ENCODE data around the gene PYDC1. TPM values are rescaled to one million over a fixed set of nuclear protein-coding genes. Genes with fewer than 3 reads are reported as not detected.
"Not testable (repeated sequence)": the region's sequence is repeated elsewhere in the genome, so short reads cannot be mapped to it uniquely, and the experiment has no call there.

Gene PYDC1
- polyA plus RNA-seq, 1 donor, result not detected

- DNase-seq, result no peak
These were observed 4.6 kb upstream of the PYDC1 start for GRCh38 chr16:31221357-31222160.

- DNase-seq, result no peak
These were observed 2.3 kb upstream of the PYDC1 start for GRCh38 chr16:31219154-31219741.

DNA sequence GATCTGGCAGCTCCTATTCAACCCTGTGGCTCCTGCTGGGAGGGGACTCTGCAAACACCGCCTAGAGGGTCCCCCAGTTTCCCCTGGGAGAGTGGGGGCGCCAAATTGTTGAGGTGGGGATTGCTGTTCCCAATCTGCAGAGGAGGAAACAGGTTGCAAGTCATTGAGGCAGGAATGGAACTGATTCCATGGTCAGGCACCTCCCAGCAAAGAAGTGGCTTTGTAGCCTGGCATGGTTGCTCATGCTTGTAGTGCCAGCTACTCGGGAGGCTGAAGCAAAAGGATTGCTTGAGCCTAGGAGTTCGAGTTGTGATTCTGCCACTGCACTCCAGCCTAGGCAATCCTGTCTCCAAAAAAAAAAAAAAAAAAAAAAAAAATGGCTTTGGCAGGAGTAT lies 198 bp upstream of the PYDC1 start:
- no peak for DNase-seq

DNA sequence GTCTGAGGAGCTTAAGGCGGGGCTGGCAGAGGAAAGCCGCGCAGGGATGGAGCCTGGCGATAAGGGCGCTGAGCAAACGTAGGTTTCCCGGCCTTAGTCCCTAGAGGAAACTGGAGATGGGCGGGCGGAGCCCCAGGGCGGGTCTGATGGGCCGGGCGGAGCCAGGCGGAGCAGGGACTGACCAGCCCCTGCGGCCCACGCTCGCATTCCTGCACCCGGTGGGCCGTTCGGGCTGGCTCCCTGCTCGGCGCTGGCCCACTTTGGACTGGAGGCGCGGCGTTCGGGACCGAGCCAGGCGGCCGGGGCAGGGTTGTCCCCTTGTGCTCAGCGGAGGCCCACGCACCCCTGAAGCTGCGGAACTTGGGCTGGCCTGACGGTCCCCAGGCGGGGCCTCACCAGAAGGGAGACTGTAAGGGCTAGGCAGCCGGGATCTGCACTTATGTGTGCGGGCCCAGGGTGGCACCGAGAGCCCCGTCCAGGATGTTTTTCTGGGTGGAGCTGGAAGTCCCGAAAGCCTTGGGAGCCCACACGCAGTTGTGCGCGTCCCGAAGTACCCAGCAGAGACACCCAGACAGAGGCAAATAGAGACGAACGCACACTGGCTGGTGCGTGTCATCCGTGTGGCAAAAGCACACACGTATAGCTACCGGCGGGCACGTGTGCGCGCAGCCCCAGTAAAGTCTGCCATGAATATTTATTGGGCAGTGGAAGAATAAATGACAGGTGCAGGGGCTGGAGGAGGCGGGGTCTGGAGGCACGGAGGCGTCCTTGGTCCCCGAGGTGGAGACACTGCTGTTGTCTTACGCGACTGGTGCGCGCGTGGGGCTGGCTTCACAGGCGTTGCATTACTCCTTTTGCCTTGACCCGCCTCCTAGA lies 1.4 kb downstream of the PYDC1 start:
- DNase-seq, result no peak

GRCh38 chr16:31214708-31215286 lies 2.1 kb downstream of the PYDC1 start:
- no peak for DNase-seq

- DNase-seq, result no peak
These were observed 2.8 kb downstream of the PYDC1 start, which contains the start of gene TRIM72 for GRCh38 chr16:31213877-31214707. Gene TRIM72, plus strand, starts transcription at chr16:31214119. Its CDS starts 620 bp downstream, at chr16:31214739.

DNA sequence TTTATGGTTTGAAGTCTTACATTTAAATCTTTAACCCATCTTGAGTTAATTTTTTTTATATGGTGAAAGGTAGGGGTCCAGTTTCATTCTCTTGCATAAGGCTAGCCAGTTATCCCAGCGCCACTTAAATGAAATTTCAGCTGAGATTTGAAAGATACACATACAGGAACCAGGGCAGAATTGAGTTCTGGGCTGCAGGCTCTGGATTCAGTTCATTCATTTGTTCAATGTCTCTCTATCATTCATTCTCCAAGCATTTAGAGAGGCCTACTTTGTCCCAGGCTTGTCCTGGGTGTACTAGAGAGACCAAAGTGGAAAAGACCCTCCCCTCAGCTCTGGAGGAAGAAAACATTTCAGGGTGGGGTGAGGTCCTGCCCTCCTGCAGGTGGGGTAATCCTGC lies 3.6 kb downstream of the PYDC1 start:
- no peak for DNase-seq

- no peak for DNase-seq
These were observed 10.2 kb downstream of the PYDC1 start for GRCh38 chr16:31206776-31207175.

GRCh38 chr16:31204871-31205666 lies 11.9 kb downstream of the PYDC1 start:
- no peak for DNase-seq

GRCh38 chr16:31202414-31203375 lies 14.2 kb downstream of the PYDC1 start, which contains the start of gene PYCARD:
Gene PYCARD, minus strand, starts transcription at chr16:31202760. Its CDS starts 70 bp downstream, at chr16:31202690.
- DNase-seq, result no peak

- DNase-seq, result no peak
These were observed 15.1 kb downstream of the PYDC1 start for GRCh38 chr16:31201582-31202413.

DNA sequence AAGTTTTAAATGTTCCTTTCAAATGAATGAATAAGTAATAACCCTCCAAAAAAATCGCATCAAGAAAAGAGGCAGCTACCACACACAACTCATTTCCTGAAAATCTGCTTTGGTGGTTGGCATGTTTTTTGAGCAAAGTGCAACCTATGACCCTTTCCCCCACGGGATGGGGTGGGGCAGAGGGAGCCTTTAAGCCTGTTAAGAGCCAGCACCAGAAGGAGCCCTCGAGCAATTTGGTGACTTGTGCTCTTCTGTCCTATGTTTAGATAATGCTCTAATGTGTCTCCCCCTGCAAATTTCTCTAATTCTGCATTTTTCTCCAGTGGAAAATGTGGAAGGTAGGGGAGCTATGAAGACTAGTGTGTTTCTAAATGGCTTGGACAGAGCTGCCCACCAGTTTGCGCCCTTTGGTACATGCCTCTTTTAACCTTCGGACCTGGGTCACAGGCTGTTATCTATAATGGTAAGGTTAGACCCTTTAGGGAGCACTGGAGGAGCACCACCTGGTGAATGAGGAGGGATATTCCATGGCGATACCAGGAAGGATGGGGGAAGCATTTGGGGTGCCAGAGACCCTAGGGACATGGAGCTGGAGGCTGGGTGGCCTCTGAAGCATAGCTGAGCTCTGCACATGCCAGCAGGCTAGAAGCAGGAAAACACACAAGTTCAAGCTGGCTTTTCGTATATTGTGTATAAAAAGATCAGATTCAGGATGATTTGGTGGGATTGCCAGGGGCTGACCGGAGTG lies 15.9 kb downstream of the PYDC1 start:
- DNase-seq, result no peak

GRCh38 chr16:31200111-31200510 lies 16.8 kb downstream of the PYDC1 start:
- not testable (repeated sequence) for DNase-seq

DNA sequence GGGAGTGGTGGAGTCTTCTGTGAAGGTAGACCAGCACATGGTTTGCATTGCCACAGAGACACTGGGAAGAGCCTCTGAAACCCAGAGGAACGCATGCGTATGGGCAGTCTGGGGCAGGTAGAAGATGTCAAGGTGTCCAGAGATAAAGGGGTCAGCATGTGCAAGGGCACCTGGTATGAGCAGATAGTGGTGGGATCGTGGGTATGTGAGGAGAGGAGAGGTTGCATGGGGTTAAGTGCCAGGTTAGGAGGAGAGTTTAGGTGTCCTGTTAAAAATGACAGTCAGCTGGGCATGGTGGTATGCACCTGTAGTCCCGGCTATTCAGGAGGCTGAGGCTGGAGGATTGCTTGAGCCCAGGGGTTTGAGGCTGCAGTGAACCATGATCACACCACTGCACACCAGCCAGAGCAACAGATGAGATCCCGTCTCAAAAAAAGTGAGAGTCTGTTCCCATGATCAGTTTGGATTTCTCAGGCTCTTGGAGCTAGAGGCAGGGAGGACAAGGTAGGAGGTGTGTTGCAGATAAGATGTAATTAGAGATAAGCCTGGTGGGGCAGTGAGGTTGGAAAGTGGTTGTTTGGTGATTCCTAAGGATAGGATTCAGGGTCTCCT lies 17.4 kb downstream of the PYDC1 start:
- DNase-seq, result no peak

DNA sequence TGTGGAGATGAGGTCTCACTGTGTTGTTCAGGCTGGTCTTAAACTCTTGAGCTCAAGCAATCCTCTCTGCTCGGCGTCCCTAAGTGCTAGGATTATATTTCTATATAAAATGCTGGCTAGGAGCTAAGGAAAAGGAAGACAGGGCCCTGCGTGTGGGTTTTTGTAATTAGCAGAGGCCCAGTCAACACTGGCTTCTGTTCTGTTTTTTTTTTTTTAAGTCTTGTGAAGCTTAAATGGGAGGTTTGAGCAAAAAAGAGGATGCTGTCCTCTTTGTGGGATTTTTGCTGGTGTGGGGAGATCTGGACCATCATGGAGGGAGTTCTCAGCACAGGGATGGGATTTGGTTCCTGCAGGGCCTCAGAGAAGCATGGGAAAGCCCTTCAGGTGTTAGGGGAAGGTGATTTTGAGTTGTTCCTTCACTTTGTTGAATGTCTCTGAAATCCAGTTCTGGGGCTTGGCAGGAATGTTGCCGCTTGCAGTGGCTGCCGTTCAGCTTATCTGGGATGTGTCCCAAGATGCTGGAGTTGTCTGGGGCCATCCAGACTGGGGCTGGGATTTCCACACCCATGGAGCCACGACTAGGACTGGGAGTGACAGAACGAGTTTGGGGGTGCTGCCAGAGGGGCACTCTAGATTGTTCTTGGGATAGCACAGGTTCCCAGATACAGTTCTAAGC lies 18.6 kb downstream of the PYDC1 start:
- no peak for DNase-seq

- DNase-seq, result no peak
These were observed 20.4 kb downstream of the PYDC1 start for GRCh38 chr16:31196324-31197088.
